NCI-H128 (cell line): Measurements from ENCODE around the gene TANC2.

Experiments used
- DNase-seq: peaks from one replicate; lab custom pipeline; 2025; ENCODE audit not compliant: unreplicated experiment; lab: John Stamatoyannopoulos, UW

Gene TANC2

GRCh38 chr17:62965686-62966425, at the start of gene TANC2:
Gene TANC2, plus strand, starts transcription at chr17:62966235. Its CDS starts 43,325 bp downstream, at chr17:63009560.
- peak; percentile 29 for DNase-seq

GRCh38 chr17:62916684-62917571, 49.1 kb upstream of the TANC2 start:
- no peak for DNase-seq

GRCh38 chr17:62919388-62919787, 46.6 kb upstream of the TANC2 start:
- no peak for DNase-seq

- DNase-seq, result no peak
Observed at GRCh38 chr17:62920300-62920699, 45.7 kb upstream of the TANC2 start.

- DNase-seq, result no peak
Observed at GRCh38 chr17:62921817-62922216, 44.2 kb upstream of the TANC2 start.

GRCh38 chr17:62923258-62924150, 42.5 kb upstream of the TANC2 start:
- DNase-seq, result no peak

GRCh38 chr17:62925267-62925836, 40.7 kb upstream of the TANC2 start:
- no peak for DNase-seq

GRCh38 chr17:62927083-62927482, 39.0 kb upstream of the TANC2 start:
- DNase-seq, result no peak

- DNase-seq, result no peak
Observed at GRCh38 chr17:62929320-62929719, 36.7 kb upstream of the TANC2 start.

GRCh38 chr17:62931101-62931500, 34.9 kb upstream of the TANC2 start:
- no peak for DNase-seq

GRCh38 chr17:62933501-62934385, 32.3 kb upstream of the TANC2 start:
- no peak for DNase-seq

- DNase-seq, result no peak
Observed at GRCh38 chr17:62935098-62935497, 30.9 kb upstream of the TANC2 start.

GRCh38 chr17:62935523-62935922, 30.5 kb upstream of the TANC2 start:
- DNase-seq, result no peak

GRCh38 chr17:62937606-62938005, 28.4 kb upstream of the TANC2 start:
- DNase-seq, result no peak

GRCh38 chr17:62941358-62941991, 24.6 kb upstream of the TANC2 start:
- DNase-seq, result no peak

- DNase-seq, result no peak
Observed at GRCh38 chr17:62948370-62948769, 17.7 kb upstream of the TANC2 start.

- no peak for DNase-seq
Observed at GRCh38 chr17:62949036-62949435, 17.0 kb upstream of the TANC2 start.

GRCh38 chr17:62950067-62950466, 16.0 kb upstream of the TANC2 start:
- DNase-seq, result no peak

- DNase-seq, result no peak
Observed at GRCh38 chr17:62955841-62956352, 10.1 kb upstream of the TANC2 start.
